Measurements from ENCODE around the gene CFAP69.

- TF ChIP-seq REST (IDR thresholded peaks at IDR 0.05; ENCODE audit: insufficient read depth in 1 of 2, low read depth in 2 of 2, low read length in 2 of 2) (no peak), POLR2AphosphoS5 (IDR thresholded peaks at IDR 0.05; ENCODE audit: low read depth, low read length) (no peak), TAF1 (IDR thresholded peaks at IDR 0.05; ENCODE audit: borderline replicate concordance, insufficient read depth, low read length) (no peak), SIN3A (IDR thresholded peaks at IDR 0.05; ENCODE audit: borderline replicate concordance, insufficient read depth, low read length) (no peak), FOXP2 (optimal IDR thresholded peaks at IDR 0.05; ENCODE audit: borderline replicate concordance, extremely low read depth, extremely low read length, insufficient read depth) (no peak)
Observed at GRCh38 chr7:90345595-90346335, 100.8 kb downstream of the CFAP69 start.
